ENCODE data around the gene MPG. TPM values are rescaled to one million over a fixed set of nuclear protein-coding genes. Genes with fewer than 3 reads are reported as not detected.

The MPG gene
- total and polyA plus RNA-seq, 10 donors, result 34.8 to 122 (median 69.9) TPM

DNA sequence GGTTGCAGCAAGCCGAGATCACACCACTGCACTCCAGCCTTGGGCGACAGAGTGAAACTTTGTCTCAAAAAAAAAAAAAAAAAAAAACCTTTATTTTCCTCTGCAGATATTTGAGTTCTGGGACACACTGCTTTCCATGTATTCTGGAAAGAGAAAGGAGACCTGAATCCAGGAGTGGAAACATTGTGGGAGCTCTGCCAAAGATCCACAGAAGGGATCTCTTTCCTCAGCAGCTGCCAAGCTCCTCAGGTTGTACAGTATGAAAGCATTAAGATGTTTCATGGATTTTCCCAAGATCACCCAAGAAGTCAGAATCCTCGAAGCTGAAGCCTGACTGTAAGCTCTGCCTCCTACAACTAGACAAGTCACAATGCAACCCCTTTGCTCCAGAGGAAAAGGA lies 47.0 kb downstream of the MPG start:
- H3K27ac ChIP-seq, result no peak overlapping the region
- no peaks in the 10 kb centered on the region for H3K27me3 ChIP-seq (replicated peaks in 1 of 7)
- intact Hi-C loops (cut with DNase I; ENCODE audit: low total_unique reads), result no loop called here
- whole genome bisulfite sequencing, 5 donors, result 86 to 93% (median 91%) methylated on average over 3 of the region's 3 CpGs
- no peaks in the 10 kb centered on the region for H3K9me3 ChIP-seq
- DNase-seq, result no peak
- TF ChIP-seq POLR2AphosphoS5 (IDR thresholded peaks at IDR 0.05) (no peak), POLR2A (IDR thresholded peaks at IDR 0.05) (no peak)
- TF ChIP-seq, protein P1, sequence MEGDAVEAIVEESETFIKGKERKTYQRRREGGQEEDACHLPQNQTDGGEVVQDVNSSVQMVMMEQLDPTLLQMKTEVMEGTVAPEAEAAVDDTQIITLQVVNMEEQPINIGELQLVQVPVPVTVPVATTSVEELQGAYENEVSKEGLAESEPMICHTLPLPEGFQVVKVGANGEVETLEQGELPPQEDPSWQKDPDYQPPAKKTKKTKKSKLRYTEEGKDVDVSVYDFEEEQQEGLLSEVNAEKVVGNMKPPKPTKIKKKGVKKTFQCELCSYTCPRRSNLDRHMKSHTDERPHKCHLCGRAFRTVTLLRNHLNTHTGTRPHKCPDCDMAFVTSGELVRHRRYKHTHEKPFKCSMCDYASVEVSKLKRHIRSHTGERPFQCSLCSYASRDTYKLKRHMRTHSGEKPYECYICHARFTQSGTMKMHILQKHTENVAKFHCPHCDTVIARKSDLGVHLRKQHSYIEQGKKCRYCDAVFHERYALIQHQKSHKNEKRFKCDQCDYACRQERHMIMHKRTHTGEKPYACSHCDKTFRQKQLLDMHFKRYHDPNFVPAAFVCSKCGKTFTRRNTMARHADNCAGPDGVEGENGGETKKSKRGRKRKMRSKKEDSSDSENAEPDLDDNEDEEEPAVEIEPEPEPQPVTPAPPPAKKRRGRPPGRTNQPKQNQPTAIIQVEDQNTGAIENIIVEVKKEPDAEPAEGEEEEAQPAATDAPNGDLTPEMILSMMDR (IDR thresholded peaks at IDR 0.05 in 8 of 11, conservative IDR thresholded peaks at IDR 0.05 in 3 of 11), result no peak
- H3K36me3 ChIP-seq, result peaks cover 0 to 44% (median 2%) of the 10 kb centered on the region in 6 donors
- H3K4me1 ChIP-seq, result peaks cover 0 to 18% (median 2%) of the 10 kb centered on the region in 6 donors
- H3K4me3 ChIP-seq, result no peak overlapping the region

DNA sequence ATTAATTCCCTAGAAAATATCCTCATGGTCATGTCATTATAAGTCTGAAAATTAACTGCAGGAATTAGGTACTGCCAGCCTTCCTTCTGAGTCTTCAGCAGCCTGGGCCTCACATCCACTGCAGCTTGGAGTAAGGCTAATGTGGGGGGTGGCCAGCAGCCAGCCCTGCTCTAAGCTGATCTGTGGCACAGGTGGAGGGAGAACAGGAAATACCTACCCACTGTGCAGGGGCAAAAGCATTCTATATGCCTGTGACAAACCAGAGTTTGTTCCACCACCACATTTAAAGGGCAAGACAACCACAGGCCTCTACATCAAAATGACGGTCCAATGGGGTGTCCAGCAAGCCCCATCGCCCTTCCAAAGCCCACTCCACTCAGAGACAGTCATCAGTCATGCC lies 51.0 kb downstream of the MPG start:
- intact Hi-C loops (cut with DNase I; ENCODE audit: low total_unique reads), result no loop called here
- peaks cover 0 to 26% (median 2%) of the 10 kb centered on the region in 6 donors for H3K36me3 ChIP-seq
- H3K27ac ChIP-seq, result no peak overlapping the region
- H3K9me3 ChIP-seq, result no peaks in the 10 kb centered on the region
- H3K4me1 ChIP-seq, result peaks cover 0 to 22% (median 0%) of the 10 kb centered on the region in 6 donors
- H3K27me3 ChIP-seq (replicated peaks in 1 of 7), result no peaks in the 10 kb centered on the region
- TF ChIP-seq POLR2A (IDR thresholded peaks at IDR 0.05) (no peak), POLR2AphosphoS5 (IDR thresholded peaks at IDR 0.05) (no peak)
- TF ChIP-seq, protein P1 (IDR thresholded peaks at IDR 0.05 in 8 of 11, conservative IDR thresholded peaks at IDR 0.05 in 3 of 11), result no peak
- no peak overlapping the region for H3K4me3 ChIP-seq
- DNase-seq, result no peak
- 69 to 86% (median 84%) methylated on average over 2 of the region's 2 CpGs for WGBS, 5 donors

DNA sequence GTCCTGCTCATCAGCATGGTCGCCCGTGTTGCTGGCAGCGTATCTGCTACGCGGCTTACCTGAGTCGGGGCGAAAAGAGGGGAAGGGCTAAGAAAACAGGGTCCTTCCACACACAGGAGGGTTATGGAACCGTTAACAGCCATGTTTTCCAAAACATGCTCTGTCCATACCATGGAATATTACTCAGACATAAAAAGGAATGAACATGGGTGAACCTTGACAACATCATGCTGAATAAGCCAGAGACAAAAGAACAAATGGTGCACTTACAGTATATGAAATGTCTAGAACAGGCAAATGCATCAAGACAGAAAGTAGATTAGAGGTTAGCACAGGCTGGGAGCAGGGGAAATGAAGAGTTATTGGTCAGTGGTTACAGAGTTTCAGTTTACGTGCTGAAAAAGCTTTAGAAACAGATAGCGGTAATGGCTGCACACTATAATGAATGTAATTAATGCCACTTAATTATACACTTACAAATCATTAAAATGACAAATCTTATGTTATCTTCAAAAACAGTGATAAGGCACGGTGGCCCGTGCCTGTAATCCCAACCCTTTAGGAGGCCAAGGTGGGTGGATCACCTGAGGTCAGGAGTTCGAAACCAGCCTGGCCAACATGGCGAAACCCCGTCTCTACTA lies 52.6 kb downstream of the MPG start:
- H3K9me3 ChIP-seq, result no peaks in the 10 kb centered on the region
- no peaks in the 10 kb centered on the region for H3K27me3 ChIP-seq (replicated peaks in 1 of 7)
- WGBS, 5 donors, result 93 to 96% (median 95%) methylated on average over 15 of the region's 15 CpGs
- peaks cover 0 to 27% (median 0%) of the 10 kb centered on the region in 6 donors for H3K4me1 ChIP-seq
- intact Hi-C loops (cut with DNase I; ENCODE audit: low total_unique reads), result no loop called here
- no peak overlapping the region for H3K27ac ChIP-seq
- peaks cover 0 to 11% (median 0%) of the 10 kb centered on the region in 6 donors for H3K36me3 ChIP-seq
- TF ChIP-seq, protein P1 (IDR thresholded peaks at IDR 0.05 in 8 of 11, conservative IDR thresholded peaks at IDR 0.05 in 3 of 11), result no peak
- TF ChIP-seq POLR2A (IDR thresholded peaks at IDR 0.05) (no peak), POLR2AphosphoS5 (IDR thresholded peaks at IDR 0.05) (no peak)
- no peak for DNase-seq
- H3K4me3 ChIP-seq, result no peak overlapping the region

DNA sequence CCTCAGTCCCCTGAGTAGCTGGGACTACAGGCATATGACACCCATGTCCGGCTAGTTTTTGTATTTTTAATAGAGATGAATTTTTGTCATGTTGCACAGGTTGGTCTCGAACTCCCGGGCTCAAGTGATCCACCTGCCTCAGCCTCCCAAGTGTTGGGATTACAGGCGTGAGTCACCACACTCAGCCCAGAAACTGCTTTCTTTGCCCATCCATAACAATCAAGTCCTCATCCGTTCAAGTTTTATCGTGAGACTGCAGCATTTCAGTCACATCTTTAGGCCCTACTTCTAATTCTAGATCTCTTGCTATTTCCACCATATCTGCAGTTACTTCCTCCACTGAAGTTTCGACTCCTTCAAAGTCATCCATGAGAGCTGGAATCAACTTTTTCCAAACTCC lies 54.1 kb downstream of the MPG start:
- DNase-seq, result no peak
- no peaks in the 10 kb centered on the region for H3K9me3 ChIP-seq
- peaks cover 0 to 9% (median 0%) of the 10 kb centered on the region in 6 donors for H3K36me3 ChIP-seq
- H3K27ac ChIP-seq, result no peak overlapping the region
- no peak overlapping the region for H3K4me3 ChIP-seq
- no peaks in the 10 kb centered on the region for H3K27me3 ChIP-seq (replicated peaks in 1 of 7)
- TF ChIP-seq POLR2AphosphoS5 (IDR thresholded peaks at IDR 0.05), result no peak
- TF ChIP-seq POLR2A (IDR thresholded peaks at IDR 0.05), result no peak
- 94 to 97% (median 94%) methylated on average over 7 of the region's 7 CpGs for WGBS, 5 donors
- peaks cover 0 to 42% (median 10%) of the 10 kb centered on the region in 6 donors for H3K4me1 ChIP-seq
- intact Hi-C loops (cut with DNase I; ENCODE audit: low total_unique reads), result no loop called here
